PC-3 (cell line): ENCODE measurements around the gene ZNF710.

Experiments
- CTCF ChIP-seq: fragments of 300-600 bp; sonication (generic); conservative IDR thresholded peaks from 2 replicates; pipeline ENCODE4 v1.5.1; 2017; ENCODE audit warnings: antibody characterized with exemption, low read depth, mild to moderate bottlenecking, low read length
- EZH2 ChIP-seq: fragments of 300-600 bp; sonication (generic); IDR thresholded peaks from one replicate; pipeline ENCODE4 v1.6.1; 2017; ENCODE audit warnings: antibody characterized with exemption, mild to moderate bottlenecking, low read length; ENCODE audit not compliant: unreplicated experiment

- TF ChIP-seq CTCF, result no peak
- TF ChIP-seq EZH2, result no peak
Observed at GRCh38 chr15:90055182-90055581, 54.1 kb downstream of the ZNF710 start.
